Prostate gland (tissue), 2 donors: Measurements from ENCODE around the gene CRTC1. TPM values are rescaled to one million over a fixed set of nuclear protein-coding genes. Genes with fewer than 3 reads are reported as not detected.

ENCODE experiments used
- DNase-seq: peaks from one replicate; pipeline ENCODE4 v3.0.0-alpha.2; 2019; ENCODE audit warnings: low spot score
- H3K27ac ChIP-seq, 2 donors: fragments of 200-600 bp; sonication (generic); 2 replicates each; pipeline ENCODE4 v1.5.1; 2017 to 2019
- H3K27me3 ChIP-seq: fragments of 200-600 bp; sonication (generic); replicated peaks from 2 replicates; pipeline ENCODE4 v1.5.1; 2019; ENCODE audit not compliant: insufficient read depth
- H3K36me3 ChIP-seq, 2 donors: fragments of 200-600 bp; sonication (generic); 1 replicate in 1 of 2; 2 replicates in 1 of 2; pipeline versions ENCODE4 v1.5.1 to v1.8.1; 2017 to 2019
- H3K4me1 ChIP-seq: fragments of 200-600 bp; sonication (generic); replicated peaks from 2 replicates; pipeline ENCODE4 v1.5.1; 2019
- H3K4me3 ChIP-seq, 2 donors: fragments of 200-600 bp; sonication (generic); 2 replicates each; pipeline ENCODE4 v1.5.1; 2017 to 2019
- H3K9me3 ChIP-seq: fragments of 200-600 bp; sonication (generic); 2 replicates; pipeline ENCODE4 v1.5.1; 2017
- POLR2A ChIP-seq: fragments of 450-650 bp; IDR thresholded peaks from one replicate; pipeline ENCODE4 v1.6.1; 2016; ENCODE audit warnings: antibody characterized with exemption, mild to moderate bottlenecking
- POLR2AphosphoS5 ChIP-seq: sonication (generic); formaldehyde crosslinking; IDR thresholded peaks from one replicate; pipeline ENCODE4 v1.6.1; 2017; ENCODE audit warnings: antibody characterized with exemption
- WGBS: methylation state at CpG from one replicate; pipeline ENCODE4 v1.1.5; 2018; 5-methylcytosine and 5-hydroxymethylcytosine counted together
- intact Hi-C: fragments of 100-400 bp; cut with DNase I; formaldehyde crosslinking; loops from one replicate; pipeline ENCODE4 v1.14.2; 2022
- total RNA-seq, 2 donors: library from RNA; depleted of rRNA; stranded (reverse); fragments of >200 nt; gene quantifications; one replicate each; pipeline ENCODE4 v1.1.0, GENCODE V29; 2016
- TF ChIP-seq, protein P1 (sequence below), 4 experiments: fragments of 200-600 bp in 2 of 4; fragments of 450-650 bp in 2 of 4; sonication (generic) in 2 of 4; IDR thresholded peaks; 1 replicate in 3 of 4; 2 replicates in 1 of 4; pipeline ENCODE4 v1.5.1; 2016 to 2019; ENCODE audit warnings: antibody characterized with exemption in 4 of 4, mild to moderate bottlenecking in 2 of 4, moderate library complexity in 2 of 4

Gene CRTC1
- total RNA-seq, 2 donors from 2014 or later, result 6.7 to 24.4 TPM

- intact Hi-C loops, result no loop called here
- Histone ChIP-seq H3K9me3 (no peaks in the 10 kb centered on the region), H3K27ac (no peak overlapping the region), H3K36me3 (no peaks in the 10 kb centered on the region), H3K27me3 (no peaks in the 10 kb centered on the region), H3K4me1 (no peaks in the 10 kb centered on the region), H3K4me3 (no peak overlapping the region)
- TF ChIP-seq POLR2A, result no peak
- TF ChIP-seq, protein P1, sequence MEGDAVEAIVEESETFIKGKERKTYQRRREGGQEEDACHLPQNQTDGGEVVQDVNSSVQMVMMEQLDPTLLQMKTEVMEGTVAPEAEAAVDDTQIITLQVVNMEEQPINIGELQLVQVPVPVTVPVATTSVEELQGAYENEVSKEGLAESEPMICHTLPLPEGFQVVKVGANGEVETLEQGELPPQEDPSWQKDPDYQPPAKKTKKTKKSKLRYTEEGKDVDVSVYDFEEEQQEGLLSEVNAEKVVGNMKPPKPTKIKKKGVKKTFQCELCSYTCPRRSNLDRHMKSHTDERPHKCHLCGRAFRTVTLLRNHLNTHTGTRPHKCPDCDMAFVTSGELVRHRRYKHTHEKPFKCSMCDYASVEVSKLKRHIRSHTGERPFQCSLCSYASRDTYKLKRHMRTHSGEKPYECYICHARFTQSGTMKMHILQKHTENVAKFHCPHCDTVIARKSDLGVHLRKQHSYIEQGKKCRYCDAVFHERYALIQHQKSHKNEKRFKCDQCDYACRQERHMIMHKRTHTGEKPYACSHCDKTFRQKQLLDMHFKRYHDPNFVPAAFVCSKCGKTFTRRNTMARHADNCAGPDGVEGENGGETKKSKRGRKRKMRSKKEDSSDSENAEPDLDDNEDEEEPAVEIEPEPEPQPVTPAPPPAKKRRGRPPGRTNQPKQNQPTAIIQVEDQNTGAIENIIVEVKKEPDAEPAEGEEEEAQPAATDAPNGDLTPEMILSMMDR (IDR thresholded peaks at IDR 0.05), result no peak
- no peak for DNase-seq
- 95% methylated on average over 35 of the region's 40 CpGs for WGBS
Measured at GRCh38 chr19:18774782-18775444, 91.4 kb downstream of the CRTC1 start.

DNA sequence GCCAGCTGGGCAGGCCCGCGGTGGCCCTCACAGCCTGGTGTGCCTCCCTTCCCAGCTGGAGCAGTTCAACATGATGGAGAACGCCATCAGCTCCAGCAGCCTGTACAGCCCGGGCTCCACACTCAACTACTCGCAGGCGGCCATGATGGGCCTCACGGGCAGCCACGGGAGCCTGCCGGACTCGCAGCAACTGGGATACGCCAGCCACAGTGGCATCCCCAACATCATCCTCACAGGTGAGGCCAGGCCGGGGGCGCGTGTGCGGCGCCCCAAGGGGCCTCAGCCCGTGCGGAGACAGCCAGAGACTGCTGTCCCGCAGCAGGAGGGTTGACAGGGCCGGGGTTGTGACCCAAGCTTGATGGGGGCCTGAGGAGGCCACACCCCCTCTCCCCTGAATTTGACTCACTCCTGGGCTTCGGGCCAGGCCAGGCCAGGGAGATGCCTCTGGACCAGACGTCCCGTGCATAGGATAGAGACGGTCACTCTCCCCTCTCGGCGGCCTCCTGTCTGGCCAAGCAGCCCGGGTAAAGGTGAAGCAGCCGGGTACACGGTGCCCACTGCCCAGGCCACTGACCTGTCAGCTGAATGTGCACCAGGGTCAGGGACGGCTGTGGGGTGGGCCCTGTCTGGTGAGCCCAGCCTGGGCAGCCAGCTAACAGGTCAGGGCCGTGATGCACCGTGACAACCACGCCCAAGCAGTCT, 92.3 kb downstream of the CRTC1 start:
- Histone ChIP-seq H3K27me3 (no peaks in the 10 kb centered on the region), H3K36me3 (no peaks in the 10 kb centered on the region), H3K9me3 (no peaks in the 10 kb centered on the region), H3K27ac (no peak overlapping the region), H3K4me3 (no peak overlapping the region), H3K4me1 (no peaks in the 10 kb centered on the region)
- intact Hi-C loops, result no loop called here
- no peak for DNase-seq
- 90% methylated on average over 17 of the region's 33 CpGs for WGBS
- TF ChIP-seq POLR2AphosphoS5, result no peak
- TF ChIP-seq POLR2A, result no peak
- TF ChIP-seq, protein P1 (IDR thresholded peaks at IDR 0.05), result no peak

GRCh38 chr19:18776288-18776594, 92.8 kb downstream of the CRTC1 start:
- Histone ChIP-seq H3K27ac (no peak overlapping the region), H3K9me3 (no peaks in the 10 kb centered on the region), H3K4me1 (no peaks in the 10 kb centered on the region), H3K27me3 (no peaks in the 10 kb centered on the region), H3K4me3 (no peak overlapping the region), H3K36me3 (no peaks in the 10 kb centered on the region)
- intact Hi-C loops, result no loop called here
- WGBS, result 84% methylated on average over 7 of the region's 8 CpGs
- no peak for DNase-seq
- TF ChIP-seq, protein P1 (IDR thresholded peaks at IDR 0.05), result no peak
- TF ChIP-seq POLR2A (no peak), POLR2AphosphoS5 (no peak)

GRCh38 chr19:18776736-18777135, 93.3 kb downstream of the CRTC1 start:
- no peaks in the 10 kb centered on the region for H3K36me3 ChIP-seq
- WGBS, result 94% methylated on average over 6 of the region's 12 CpGs
- no peak overlapping the region for H3K27ac ChIP-seq
- no peak overlapping the region for H3K4me3 ChIP-seq
- intact Hi-C loops, result no loop called here
- TF ChIP-seq POLR2A (no peak), POLR2AphosphoS5 (no peak)
- no peaks in the 10 kb centered on the region for H3K4me1 ChIP-seq
- H3K27me3 ChIP-seq, result no peaks in the 10 kb centered on the region
- no peaks in the 10 kb centered on the region for H3K9me3 ChIP-seq
- no peak for DNase-seq

DNA sequence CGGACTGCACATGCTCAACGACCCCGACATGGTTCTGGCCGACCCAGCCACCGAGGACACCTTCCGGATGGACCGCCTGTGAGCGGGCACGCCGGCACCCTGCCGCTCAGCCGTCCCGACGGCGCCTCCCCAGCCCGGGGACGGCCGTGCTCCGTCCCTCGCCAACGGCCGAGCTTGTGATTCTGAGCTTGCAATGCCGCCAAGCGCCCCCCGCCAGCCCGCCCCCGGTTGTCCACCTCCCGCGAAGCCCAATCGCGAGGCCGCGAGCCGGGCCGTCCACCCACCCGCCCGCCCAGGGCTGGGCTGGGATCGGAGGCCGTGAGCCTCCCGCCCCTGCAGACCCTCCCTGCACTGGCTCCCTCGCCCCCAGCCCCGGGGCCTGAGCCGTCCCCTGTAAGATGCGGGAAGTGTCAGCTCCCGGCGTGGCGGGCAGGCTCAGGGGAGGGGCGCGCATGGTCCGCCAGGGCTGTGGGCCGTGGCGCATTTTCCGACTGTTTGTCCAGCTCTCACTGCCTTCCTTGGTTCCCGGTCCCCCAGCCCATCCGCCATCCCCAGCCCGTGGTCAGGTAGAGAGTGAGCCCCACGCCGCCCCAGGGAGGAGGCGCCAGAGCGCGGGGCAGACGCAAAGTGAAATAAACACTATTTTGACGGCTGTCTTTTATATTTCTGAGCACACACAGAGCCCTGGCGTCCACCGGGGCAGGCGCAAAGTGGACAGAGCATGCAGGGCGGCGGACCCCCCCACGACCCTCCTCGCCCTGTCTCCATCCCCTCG, 94.0 kb downstream of the CRTC1 start:
- TF ChIP-seq POLR2A (no peak), POLR2AphosphoS5 (no peak)
- Histone ChIP-seq H3K4me3 (no peak overlapping the region), H3K9me3 (no peaks in the 10 kb centered on the region), H3K27me3 (no peaks in the 10 kb centered on the region), H3K36me3 (no peaks in the 10 kb centered on the region), H3K27ac (no peak overlapping the region), H3K4me1 (no peaks in the 10 kb centered on the region)
- intact Hi-C loops, result no loop called here
- DNase-seq, result no peak
- 78% methylated on average over 59 of the region's 71 CpGs for WGBS
